NCI-H187 (cell line): ENCODE data around the gene DNAH1.

Experiments
- DNase-seq, 2 experiments: peaks; one replicate each; lab custom pipeline; 2025; lab: John Stamatoyannopoulos, UW

Gene DNAH1

GRCh38 chr3:52357151-52358080 lies 41.3 kb downstream of the DNAH1 start:
- DNase-seq, result no peak

GRCh38 chr3:52358362-52358940 lies 42.3 kb downstream of the DNAH1 start:
- no peak for DNase-seq

GRCh38 chr3:52359116-52359855 lies 43.2 kb downstream of the DNAH1 start:
- DNase-seq, result no peak

DNA sequence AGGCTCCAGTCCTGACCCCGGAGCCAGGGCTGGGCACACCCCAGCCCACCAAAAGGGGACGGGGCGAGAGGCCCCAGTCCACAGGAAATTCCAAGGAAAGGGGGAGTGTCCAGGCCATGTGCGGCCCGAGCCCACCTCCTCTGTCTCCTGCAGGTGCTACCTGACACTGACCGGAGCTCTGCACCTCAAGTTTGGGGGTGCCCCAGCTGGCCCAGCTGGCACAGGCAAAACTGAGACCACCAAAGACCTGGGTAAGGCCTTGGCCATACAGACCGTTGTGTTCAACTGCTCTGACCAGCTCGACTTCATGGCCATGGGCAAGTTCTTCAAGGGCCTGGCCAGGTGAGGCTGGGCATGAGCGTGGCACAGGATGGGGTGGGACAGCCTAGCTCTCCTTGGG lies 44.9 kb downstream of the DNAH1 start:
- no peak for DNase-seq

DNA sequence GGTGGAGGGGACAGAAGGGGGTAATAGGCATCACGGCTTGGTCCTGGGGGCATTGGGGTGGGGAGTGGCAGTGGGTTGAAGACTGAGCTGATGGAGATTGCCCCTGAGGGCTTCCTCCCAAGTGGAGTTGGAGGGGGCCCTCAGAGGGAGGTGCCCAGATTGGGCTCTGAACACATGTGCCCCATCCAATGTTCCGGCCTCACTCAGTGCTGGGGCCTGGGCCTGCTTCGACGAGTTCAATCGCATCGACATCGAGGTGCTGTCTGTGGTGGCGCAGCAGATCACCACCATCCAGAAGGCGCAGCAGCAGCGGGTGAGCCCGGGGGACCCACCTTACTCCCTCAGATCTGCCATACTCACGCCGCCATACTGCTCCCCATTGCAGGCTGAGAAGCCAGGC lies 45.3 kb downstream of the DNAH1 start:
- DNase-seq, result no peak

DNA sequence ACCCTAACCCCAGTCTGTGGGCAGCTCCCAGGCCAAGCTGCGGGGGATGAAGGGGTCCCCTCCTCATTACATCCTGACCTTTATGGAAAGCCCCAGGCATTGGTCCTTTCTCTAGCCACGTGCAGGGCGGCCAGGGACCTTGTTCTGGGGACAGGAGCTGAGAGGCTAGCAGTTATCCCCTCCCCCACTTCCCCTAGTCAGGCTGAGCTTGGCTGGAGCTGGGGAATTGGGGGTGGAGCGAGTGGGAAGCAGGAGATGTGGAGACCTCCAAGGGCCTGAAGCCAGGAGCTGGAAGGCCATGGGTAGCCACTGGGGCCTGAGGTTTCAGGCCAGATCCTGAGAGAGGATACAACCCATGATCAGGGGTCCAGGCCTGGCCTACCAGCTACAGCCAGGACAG lies 45.8 kb downstream of the DNAH1 start:
- DNase-seq, result no peak

DNA sequence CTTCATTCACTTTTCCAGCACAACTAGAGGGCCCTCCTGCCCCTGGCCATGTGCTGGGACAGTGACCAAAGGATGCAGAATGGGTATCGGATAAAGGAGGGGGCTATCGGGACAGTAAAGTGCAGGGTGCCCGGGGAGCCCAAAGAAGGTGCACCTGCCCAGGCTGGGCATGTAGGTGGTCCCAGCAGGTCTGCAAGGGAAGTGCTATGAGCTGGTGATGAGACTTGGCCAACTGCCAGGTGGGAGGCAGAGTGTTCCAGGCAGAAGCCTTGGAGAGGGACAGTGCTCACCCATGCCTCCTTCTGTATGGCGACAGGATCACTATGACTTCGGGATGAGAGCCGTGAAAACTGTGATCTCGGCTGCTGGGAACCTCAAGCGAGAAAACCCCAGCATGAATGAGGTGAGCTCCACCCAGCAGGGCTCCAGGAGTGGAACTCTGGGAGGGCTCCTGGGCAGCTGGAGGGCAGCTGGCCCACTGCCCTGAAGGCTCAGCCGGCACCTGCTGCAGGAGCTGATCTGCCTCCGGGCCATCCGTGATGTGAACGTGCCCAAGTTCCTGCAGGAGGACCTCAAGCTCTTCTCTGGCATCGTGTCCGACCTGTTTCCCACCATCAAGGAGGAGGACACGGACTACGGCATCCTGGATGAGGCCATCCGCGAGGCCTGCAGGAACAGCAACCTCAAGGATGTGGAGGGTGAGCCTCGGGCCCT lies 48.4 kb downstream of the DNAH1 start:
- no peak for DNase-seq

GRCh38 chr3:52366527-52366926 lies 50.4 kb downstream of the DNAH1 start:
- DNase-seq, result no peak

DNA sequence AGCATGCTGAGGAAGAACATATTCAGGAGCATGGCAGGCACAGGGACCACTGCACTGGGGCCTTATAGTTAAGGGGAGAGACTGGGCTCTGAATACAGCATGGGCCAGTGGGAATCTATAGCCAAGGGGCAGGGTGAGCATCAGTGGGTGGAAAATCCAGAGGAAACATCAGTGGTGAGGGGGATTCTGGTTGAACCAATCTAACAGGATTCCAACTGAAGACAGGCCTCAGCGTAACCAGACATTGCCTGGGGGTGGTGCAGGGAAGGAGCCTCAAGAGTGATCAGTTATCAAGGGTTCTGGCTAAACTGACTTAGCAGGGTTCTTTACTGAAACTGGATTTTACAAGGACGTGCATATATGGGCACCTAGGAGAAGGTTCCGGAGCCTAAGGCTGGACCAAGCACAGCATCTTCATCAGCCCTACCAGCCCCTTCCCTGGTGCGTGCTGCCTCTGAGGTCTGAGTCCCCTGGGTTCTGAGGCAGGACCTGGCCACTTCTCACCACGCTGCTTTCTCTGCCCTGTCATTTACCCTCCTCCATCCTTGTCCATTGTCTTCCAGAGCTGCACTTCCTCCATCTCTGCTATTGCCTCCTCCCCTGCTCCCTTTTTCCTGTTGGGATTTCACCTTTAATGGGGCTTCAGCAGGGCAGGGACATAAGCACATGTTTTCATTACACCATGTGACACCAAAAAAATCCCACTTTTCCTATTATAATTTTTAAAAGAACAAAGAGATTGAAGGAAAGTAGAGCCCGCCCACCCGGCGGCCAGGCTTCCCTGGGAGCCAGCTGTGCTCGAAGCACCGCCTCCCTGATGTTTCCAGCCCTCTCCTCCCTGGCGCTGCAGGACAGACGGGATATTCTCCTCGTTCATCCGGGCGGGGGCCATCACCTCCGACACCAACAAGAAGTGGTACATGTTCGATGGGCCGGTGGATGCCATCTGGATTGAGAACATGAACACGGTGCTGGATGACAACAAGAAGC lies 52.1 kb downstream of the DNAH1 start:
- no peak for DNase-seq

DNA sequence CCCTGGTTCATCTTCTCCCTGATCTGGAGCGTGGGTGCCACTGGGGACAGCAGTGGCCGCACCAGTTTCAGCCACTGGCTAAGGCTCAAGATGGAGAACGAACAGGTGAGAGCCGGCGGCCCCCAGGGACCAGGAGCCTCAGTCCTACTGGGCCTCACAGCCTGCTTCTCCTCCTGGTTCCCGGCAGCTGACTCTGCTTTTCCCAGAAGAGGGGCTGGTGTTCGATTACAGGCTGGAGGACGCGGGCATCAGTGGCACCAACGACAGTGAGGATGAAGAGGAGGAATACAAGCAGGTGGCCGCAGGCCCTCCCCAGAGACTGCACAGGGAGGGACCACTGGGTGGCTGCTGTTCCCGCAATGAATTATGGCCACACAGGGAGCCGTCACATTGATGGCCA lies 54.4 kb downstream of the DNAH1 start:
- DNase-seq, result no peak

GRCh38 chr3:52372822-52373504 lies 56.8 kb downstream of the DNAH1 start:
- DNase-seq, result no peak

DNA sequence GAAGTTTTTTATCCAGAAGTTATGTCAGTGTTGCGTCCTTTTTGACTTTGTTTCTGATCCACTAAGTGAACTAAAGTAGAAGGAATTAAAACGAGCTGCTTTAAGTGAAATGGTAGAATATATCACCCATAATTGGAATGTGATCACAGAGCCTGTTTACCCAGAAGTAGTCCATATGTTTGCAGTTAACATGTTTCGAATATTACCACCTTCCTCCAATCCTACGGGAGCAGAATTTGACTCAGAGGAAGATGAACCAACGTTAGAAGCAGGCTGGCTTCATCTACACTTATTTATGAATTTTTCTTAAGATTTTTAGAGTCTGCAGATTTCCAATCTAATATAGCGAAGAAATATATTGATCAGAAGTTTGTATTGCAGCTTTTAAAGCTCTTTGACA lies 57.6 kb downstream of the DNAH1 start:
- DNase-seq, result no peak

GRCh38 chr3:52374173-52374572 lies 58.1 kb downstream of the DNAH1 start:
- no peak for DNase-seq

GRCh38 chr3:52379610-52380009 lies 63.5 kb downstream of the DNAH1 start:
- no peak for DNase-seq

DNA sequence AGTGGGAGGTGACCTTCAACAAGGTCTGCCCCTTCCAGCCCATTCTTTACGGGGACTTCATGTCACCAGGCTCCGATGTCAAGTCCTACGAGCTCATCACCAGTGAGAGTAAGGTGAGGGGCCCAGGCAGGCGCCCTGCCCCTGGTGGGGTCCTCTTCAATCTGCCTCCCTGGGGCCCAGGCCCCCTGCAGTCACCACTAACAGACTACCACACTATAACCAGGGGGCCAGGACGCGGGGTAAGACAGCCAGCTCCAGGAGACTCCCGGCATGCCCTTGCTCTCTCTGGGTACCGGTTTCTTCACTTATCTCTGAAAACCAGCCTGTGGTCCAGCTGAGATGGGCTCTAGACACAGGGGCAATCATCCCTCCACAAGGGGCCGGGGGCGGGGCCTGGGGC lies 63.9 kb downstream of the DNAH1 start:
- no peak for DNase-seq

GRCh38 chr3:52381623-52382022 lies 65.5 kb downstream of the DNAH1 start:
- DNase-seq, result no peak

- DNase-seq, result no peak
Measured at GRCh38 chr3:52383446-52383845, 67.3 kb downstream of the DNAH1 start.

GRCh38 chr3:52384019-52384761 lies 68.1 kb downstream of the DNAH1 start:
- DNase-seq, result no peak

DNA sequence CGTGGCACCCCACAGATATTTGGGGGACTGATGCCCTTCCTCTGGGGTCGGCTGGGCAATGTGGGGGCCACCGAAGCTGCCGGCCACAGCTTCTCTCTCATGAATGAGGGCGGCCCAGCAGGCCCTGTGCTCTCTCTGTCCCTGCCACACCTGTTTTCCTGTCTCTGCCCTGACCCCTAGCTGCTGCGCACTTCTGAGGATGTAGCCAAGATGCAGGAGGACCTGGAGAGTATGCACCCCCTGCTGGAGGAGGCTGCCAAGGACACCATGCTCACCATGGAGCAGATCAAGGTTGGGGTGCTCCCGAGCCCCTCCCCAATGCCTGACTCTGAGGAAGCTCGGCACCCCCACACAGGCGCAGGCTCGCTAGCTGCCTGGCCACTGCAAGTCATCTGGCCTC lies 69.0 kb downstream of the DNAH1 start:
- peak in 1 of 2 experiments; percentile 10 for DNase-seq

GRCh38 chr3:52387481-52387880 lies 71.4 kb downstream of the DNAH1 start:
- no peak for DNase-seq
